NCI-H2029 treated with DMSO at 0.1 percent for 48 hours (cell line): ENCODE results near the gene NPAS2.

Experiments used
- DNase-seq: peaks from one replicate; lab custom pipeline; 2025; lab: John Stamatoyannopoulos, UW

The NPAS2 gene

GRCh38 chr2:100821911-100822265 is 1.9 kb downstream of the NPAS2 start:
- no peak for DNase-seq

- no peak for DNase-seq
Observed at GRCh38 chr2:100822587-100823248, 2.8 kb downstream of the NPAS2 start.

GRCh38 chr2:100823665-100824438 is 3.9 kb downstream of the NPAS2 start:
- no peak for DNase-seq

DNA sequence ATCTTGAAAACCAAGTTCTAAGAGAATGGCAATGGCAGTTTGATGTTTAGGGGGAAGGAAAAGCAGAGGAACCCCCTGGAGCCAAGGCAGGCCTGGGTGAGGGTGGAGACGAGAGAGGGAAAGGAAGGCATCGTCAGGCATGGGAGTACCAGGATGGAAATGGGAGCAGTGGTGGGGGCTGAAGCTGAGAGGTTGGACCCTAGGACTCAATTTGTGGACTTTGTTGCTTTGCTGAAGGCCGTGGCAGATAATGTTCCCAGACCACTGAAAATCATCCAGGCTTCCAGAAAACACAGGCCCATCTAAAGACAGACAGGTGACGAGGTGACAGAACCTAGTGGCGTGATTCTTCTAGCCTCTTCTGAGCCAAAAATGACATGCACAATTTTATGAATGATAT is 4.9 kb downstream of the NPAS2 start:
- DNase-seq, result no peak

DNA sequence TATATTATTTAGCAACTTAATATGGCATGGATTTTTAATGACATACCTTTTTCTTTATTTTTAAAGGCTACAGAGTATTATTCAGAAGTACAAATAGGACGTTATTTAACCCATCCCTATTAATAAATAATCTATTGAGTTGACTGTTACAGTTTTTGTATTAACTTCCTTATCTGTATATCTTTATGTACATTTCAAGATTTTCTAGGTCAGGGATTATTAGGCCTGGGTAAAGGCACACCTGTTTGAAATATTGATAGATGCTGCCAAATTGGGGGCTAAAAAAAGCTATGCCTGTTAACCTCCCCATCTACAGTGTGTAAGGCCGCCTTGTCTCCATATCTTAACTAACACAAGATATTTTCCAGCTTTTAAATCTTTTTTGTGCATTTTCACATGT is 6.6 kb downstream of the NPAS2 start:
- DNase-seq, result no peak

- no peak for DNase-seq
Observed at GRCh38 chr2:100831158-100831750, 11.3 kb downstream of the NPAS2 start.

GRCh38 chr2:100831831-100832230 is 11.9 kb downstream of the NPAS2 start:
- DNase-seq, result no peak

DNA sequence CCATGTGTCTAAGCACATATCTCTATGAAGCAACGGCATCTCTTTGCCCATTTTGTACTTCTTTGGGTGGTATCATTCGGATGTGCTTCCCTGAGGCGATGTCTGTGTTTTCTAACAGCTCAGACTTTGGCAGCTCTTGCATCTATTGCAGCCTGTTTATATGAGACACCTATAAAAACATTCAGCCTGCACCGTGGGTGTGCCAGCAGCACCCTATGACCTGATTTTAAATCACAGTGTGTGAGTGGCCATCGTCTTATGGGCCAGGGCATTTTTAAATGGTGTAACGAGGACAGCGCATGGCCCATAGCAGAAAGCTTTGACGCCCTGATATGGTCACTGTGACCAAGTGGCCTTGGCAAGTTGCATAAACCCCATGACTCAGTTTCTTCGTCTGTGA is 12.9 kb downstream of the NPAS2 start:
- DNase-seq, result no peak

GRCh38 chr2:100833331-100833730 is 13.4 kb downstream of the NPAS2 start:
- DNase-seq, result no peak

GRCh38 chr2:100834221-100834620 is 14.3 kb downstream of the NPAS2 start:
- DNase-seq, result no peak

GRCh38 chr2:100835006-100835659 is 15.2 kb downstream of the NPAS2 start:
- DNase-seq, result no peak

GRCh38 chr2:100840519-100840918 is 20.6 kb downstream of the NPAS2 start:
- no peak for DNase-seq

DNA sequence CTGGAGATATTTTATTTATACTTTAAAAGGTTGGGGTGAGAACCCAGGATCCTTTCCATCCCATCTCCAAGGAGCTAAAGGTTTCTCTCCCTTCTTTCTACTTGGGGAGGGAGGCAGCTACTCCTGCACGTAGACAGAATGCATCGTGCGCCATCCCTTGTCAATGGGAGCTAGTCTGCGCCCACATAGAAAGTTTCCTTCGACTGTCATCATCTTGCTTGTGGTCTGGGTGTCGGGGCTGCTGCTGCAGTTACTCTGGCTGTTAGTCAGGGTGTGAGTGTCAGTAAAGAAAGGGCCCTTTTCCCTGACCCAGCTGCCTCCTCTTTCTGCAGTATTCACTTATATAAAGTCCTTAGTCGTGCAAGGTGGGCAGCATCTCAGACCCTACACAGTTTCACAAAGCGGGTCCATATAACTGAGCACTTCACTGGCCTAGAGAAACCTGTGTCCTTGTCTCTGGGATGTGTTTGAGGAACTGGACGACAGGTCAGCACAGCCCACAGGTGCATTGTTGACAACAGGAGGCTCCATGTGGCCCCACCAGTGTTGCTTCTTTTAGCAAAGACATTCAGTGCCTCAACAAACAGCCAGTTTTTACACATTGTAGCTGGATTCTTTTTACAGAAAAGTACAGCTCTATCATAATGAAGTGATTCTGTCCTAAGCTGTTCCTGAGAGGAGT is 22.4 kb downstream of the NPAS2 start:
- DNase-seq, result no peak

DNA sequence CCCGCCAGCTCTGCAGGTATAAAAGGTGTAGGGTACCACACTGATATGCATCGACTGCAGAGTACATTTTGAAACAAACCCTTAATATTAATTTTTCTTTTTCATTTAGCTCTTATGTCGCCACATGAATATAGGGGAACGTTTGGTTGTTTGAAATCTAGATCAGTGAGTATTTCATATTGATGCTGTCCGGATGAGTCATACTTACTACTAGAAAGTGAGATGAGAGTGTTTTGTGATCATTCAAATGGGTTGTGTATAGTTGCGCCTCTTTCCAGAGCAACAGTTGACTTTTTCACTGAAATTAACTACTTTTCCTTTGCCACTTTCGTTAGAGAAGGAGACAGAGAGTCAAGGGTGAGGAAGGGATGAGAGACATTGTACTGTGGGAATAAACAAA is 24.6 kb downstream of the NPAS2 start:
- DNase-seq, result no peak

DNA sequence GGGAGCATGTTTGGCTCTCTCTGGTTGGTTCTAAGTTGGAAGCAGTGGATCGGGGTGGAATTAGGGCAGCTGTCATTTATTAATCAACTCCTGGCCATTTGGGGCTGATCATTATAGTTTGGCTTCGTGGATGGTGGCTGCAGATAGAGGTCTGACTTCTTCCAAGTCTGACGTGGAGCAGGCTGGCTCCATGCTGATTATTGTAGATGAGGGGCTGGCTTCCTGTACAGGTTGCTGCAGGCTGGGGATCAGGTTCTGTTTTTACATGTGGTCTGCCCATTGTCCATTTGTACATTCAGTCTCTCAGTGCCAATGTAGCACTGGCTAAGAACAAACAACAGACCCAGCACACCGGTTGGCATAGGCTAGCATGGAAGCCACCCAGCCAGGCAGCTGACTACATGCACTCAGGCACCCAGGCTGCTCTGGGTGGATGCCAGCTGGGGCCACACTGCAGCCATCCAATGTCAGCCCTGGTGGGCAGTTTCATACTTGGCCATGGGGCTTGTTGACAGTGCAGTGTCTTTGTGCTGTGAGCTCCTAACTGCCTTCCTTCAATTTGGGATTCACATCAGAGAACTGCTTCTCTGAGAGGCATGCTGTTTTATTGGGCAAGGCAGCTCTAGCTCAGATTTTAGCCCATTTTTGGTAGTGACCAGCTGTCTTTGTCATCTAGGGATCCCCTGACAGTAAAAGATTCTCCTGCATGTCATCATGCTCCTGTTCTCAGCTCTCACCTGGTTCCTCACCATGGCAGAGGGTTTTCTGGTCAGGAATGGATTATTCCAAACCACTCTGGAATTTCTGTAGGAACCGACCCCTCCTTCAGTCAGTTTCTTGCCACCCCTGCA is 25.4 kb downstream of the NPAS2 start:
- DNase-seq, result no peak

DNA sequence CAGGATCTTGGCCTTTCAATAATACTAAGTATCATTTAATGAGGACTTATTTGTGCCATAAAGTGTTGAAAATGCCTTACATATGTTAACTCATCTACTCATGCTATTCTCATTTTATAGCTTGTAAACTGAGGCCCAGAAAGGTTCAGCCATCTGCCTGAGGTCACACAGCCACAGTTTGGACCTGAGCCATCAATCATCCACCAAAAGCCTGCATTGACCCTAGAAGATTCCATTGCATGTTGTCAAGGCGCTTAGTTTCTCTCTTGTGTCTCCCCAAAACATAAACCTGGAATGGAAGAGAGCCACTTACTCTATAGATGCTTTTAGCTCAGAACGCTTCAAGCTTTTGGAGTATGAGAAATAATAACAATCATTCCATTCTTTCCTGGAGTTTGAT is 26.8 kb downstream of the NPAS2 start:
- DNase-seq, result no peak

- no peak for DNase-seq
Observed at GRCh38 chr2:100852447-100852846, 32.5 kb downstream of the NPAS2 start.

GRCh38 chr2:100852999-100853908 is 33.3 kb downstream of the NPAS2 start:
- no peak for DNase-seq

GRCh38 chr2:100853909-100854810 is 34.2 kb downstream of the NPAS2 start:
- no peak for DNase-seq
